ENCODE data around the gene LPCAT3.

DNA sequence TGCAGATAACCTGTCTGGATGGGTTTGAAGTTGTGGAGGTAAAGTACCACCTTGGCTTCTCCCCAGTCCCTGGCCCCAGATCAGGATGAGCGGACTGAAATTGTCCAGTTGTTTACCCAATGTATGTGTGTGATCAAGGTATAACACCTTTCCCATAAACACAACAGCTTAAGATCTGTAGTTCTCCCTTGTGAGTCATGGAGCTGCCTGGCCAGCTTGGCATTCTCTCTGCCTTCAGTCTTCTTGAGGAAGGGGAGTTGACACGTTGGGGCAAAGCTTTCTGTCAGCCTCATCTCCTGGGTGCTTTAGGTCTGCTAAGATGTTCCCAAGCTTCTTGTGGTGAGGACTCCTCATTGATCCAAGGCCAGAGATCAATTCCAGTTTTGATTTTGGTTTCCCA is 48.3 kb upstream of the LPCAT3 start:
- TF ChIP-seq MYC (CRISPR knock-in tag; IDR thresholded peaks at IDR 0.05; ENCODE audit: borderline replicate concordance) (no peak), ZFP36 (IDR thresholded peaks at IDR 0.05; ENCODE audit: borderline replicate concordance, low read depth, low read length, partially characterized antibody) (no peak), EP300 (IDR thresholded peaks at IDR 0.05; ENCODE audit: low read depth in 2 of 2, low read length in 2 of 2) (no peak), EP300 (CRISPR knock-in tag; IDR thresholded peaks at IDR 0.05; ENCODE audit: borderline replicate concordance) (no peak), MYNN (CRISPR knock-in tag; IDR thresholded peaks at IDR 0.05; ENCODE audit: low read depth) (no peak), MXI1 (IDR thresholded peaks at IDR 0.05; ENCODE audit: borderline replicate concordance, low read depth, low read length) (no peak), GATAD1 (CRISPR knock-in tag; IDR thresholded peaks at IDR 0.05) (no peak), ZNF724P (CRISPR knock-in tag; IDR thresholded peaks at IDR 0.05; ENCODE audit: borderline replicate concordance) (no peak), POLR2A (IDR thresholded peaks at IDR 0.05; ENCODE audit: insufficient read depth in 1 of 2, low read depth in 2 of 2, low read length in 2 of 2) (no peak), ZNF274 (CRISPR knock-in tag; IDR thresholded peaks at IDR 0.05) (no peak)
- TF ChIP-seq, protein P1, sequence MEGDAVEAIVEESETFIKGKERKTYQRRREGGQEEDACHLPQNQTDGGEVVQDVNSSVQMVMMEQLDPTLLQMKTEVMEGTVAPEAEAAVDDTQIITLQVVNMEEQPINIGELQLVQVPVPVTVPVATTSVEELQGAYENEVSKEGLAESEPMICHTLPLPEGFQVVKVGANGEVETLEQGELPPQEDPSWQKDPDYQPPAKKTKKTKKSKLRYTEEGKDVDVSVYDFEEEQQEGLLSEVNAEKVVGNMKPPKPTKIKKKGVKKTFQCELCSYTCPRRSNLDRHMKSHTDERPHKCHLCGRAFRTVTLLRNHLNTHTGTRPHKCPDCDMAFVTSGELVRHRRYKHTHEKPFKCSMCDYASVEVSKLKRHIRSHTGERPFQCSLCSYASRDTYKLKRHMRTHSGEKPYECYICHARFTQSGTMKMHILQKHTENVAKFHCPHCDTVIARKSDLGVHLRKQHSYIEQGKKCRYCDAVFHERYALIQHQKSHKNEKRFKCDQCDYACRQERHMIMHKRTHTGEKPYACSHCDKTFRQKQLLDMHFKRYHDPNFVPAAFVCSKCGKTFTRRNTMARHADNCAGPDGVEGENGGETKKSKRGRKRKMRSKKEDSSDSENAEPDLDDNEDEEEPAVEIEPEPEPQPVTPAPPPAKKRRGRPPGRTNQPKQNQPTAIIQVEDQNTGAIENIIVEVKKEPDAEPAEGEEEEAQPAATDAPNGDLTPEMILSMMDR (CRISPR knock-in tag; IDR thresholded peaks at IDR 0.05) = no peak
- TF ChIP-seq, protein P2, sequence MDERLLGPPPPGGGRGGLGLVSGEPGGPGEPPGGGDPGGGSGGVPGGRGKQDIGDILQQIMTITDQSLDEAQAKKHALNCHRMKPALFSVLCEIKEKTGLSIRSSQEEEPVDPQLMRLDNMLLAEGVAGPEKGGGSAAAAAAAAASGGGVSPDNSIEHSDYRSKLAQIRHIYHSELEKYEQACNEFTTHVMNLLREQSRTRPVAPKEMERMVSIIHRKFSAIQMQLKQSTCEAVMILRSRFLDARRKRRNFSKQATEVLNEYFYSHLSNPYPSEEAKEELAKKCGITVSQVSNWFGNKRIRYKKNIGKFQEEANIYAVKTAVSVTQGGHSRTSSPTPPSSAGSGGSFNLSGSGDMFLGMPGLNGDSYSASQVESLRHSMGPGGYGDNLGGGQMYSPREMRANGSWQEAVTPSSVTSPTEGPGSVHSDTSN (CRISPR knock-in tag; IDR thresholded peaks at IDR 0.05) = no peak
- TF ChIP-seq, protein P3, sequence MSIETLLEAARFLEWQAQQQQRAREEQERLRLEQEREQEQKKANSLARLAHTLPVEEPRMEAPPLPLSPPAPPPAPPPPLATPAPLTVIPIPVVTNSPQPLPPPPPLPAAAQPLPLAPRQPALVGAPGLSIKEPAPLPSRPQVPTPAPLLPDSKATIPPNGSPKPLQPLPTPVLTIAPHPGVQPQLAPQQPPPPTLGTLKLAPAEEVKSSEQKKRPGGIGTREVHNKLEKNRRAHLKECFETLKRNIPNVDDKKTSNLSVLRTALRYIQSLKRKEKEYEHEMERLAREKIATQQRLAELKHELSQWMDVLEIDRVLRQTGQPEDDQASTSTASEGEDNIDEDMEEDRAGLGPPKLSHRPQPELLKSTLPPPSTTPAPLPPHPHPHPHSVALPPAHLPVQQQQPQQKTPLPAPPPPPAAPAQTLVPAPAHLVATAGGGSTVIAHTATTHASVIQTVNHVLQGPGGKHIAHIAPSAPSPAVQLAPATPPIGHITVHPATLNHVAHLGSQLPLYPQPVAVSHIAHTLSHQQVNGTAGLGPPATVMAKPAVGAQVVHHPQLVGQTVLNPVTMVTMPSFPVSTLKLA (IDR thresholded peaks at IDR 0.05) = no peak
- TF ChIP-seq, protein P4, sequence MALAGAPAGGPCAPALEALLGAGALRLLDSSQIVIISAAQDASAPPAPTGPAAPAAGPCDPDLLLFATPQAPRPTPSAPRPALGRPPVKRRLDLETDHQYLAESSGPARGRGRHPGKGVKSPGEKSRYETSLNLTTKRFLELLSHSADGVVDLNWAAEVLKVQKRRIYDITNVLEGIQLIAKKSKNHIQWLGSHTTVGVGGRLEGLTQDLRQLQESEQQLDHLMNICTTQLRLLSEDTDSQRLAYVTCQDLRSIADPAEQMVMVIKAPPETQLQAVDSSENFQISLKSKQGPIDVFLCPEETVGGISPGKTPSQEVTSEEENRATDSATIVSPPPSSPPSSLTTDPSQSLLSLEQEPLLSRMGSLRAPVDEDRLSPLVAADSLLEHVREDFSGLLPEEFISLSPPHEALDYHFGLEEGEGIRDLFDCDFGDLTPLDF (CRISPR knock-in tag; IDR thresholded peaks at IDR 0.05) = no peak

Measured in HepG2 (cell line).